Activated naive CD4-positive, alpha-beta T cell treated with anti-CD3 and anti-CD28 coated beads, Interleukin-2, amount 50 U/mL, for 16 hours (primary cell): ENCODE data around the gene ZNF280A.

Experiments
- DNase-seq: peaks from one replicate; pipeline ENCODE4 v3.0.0-alpha.2; 2020

The ZNF280A gene

DNA sequence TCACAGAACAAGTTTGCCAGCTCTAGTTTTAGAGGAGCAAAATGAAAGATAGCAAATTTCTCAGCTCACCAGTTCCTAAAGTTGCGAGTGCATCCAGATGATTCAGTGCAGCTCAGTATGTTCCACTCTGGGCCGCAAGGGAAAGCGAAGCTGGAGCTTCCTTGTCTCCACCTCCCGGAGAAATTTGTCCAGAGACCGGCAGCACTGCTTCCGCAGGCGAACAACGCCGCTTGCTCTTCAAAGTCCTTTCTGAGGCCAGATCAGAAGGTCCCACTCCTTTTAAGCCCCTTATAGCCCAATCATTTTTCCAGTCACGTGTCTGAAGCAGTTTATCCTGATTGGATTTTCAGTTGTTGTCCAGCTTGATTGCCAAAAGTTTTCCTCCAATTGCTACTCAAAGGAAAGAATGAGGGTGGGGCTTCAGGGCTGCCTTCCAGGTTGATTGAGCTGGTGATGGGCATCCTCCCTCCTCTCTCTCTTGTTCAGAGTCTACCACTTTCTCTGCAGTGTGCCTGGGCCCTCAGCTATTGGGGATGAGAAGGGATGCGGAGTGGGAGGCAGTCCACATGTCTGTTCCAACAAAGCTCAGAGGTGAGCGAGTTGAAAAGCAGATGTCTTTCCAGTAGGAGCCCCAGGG lies at the start of gene ZNF280A:
TSS of gene ZNF280A (minus strand) at position 251 of the 637 bp plus-strand sequence. CDS start 4,640 bp downstream, outside the sequence.
- DNase-seq, result no peak

- DNase-seq, result no peak
These were observed 49.1 kb upstream of the ZNF280A start for GRCh38 chr22:22569218-22569617.

DNA sequence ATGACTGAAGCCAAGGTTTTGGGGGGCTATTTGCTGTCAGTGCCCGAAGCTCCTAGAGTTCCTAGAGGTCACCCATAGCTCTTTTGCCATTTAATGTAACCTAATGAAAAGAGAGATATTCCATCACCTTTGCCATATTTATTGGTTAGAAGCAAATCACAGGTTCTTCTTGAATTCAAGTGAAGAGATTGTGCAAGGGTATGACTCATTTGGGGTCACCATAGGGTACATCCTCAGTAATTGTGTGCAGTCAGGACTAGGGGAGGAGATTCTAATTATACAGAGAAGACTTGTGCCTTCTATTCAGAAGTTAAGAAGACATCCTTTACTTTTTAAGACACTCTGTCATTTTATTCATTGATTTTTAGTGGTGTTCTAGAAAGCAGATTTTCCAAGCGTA lies 45.9 kb upstream of the ZNF280A start:
- DNase-seq, result no peak

- DNase-seq, result peak; percentile 73
These were observed 39.0 kb upstream of the ZNF280A start, which contains the start of gene PRAME for GRCh38 chr22:22558972-22559603. PRAME (minus strand) TSS chr22:22559265; CDS start chr22:22556832, 2,433 bp downstream.

DNA sequence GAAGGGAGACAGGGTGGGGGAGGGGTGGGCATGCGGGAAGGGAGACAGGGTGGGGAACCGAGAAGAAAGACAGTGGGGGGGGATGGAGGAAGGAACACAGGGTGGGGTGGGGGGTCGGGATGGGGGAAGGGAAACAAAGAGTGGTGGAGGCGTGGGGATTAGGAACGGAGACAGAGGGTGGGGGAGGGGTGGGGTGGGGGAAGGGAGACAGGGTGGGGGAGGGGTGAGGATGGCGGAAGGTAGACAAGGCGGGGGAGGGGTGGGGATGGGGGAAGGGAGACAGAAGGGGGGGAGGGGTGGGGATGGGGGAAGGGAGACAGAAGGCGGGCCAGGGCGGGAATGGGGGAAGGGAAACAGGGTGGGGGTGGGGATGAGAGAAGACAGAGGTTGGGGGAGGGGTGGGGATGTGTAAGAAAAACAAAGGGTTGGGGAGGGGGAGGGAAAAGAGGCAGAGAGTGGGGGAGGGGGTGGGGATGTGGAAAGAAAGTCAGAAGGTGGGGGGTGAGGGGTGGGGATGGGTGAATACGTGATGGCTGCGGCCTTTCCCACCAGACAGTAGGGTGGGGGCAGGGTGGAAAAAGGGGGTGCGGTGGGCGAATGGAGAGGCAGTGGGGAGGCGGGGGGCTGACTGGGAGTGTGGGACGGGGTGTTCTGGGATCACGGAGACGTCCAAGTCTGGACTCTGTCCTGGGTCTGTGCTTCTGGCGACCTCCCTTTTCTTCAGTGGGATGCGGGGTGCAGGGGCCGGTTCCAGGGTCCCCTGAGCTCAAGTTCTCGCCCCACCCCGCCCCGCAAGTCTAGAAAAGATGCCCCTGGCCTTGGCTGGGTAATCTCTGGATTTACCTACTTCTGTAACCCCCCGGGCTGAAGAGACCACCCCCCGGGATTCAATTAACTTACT lies 38.3 kb upstream of the ZNF280A start:
- no peak for DNase-seq

DNA sequence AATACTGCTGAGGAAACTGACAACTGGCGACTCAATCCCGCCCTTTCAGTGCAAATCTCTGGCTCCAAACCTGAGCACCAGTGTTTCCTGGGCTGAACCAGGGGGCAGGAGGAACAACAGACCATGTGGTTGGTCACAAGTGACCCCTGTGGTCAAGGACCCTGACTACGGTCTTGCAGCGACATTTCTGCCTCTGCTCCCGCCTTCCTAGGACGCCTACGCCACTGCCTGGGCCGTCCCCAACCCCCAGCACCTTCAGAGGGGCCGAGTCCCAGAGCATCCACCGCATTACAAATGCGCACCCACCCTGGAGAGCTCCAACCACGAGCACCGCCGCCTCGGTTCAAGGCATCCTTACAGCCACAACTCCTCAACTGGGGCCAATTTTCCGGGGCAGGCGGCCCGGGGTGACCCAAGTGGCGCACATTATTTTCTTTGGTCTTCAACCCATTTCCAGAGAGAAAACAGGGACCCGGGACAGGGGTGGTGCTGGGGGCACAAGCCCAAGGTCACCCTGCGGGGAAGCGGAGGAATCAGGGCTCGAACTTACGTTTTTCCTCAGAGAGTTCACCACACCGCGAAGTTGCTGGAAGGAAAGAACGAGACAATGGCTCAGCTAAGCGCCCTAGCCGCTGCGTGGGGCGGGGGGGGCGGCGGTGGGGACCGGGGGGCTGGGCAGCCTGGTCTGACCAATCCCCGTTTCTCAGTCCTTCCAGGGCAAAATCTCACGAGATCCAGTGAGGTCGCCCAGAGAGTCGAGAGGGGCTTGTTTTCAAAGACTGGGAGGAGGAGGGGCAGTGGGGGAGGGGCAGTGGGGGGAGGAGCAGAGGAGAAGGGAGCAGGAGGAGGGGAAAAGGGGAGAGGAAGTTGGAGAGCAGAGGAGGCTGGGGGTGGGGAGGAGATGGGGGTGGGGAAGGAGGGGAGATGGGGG lies 37.2 kb upstream of the ZNF280A start:
- DNase-seq, result no peak

- no peak for DNase-seq
These were observed 36.5 kb upstream of the ZNF280A start for GRCh38 chr22:22556578-22556977.

DNA sequence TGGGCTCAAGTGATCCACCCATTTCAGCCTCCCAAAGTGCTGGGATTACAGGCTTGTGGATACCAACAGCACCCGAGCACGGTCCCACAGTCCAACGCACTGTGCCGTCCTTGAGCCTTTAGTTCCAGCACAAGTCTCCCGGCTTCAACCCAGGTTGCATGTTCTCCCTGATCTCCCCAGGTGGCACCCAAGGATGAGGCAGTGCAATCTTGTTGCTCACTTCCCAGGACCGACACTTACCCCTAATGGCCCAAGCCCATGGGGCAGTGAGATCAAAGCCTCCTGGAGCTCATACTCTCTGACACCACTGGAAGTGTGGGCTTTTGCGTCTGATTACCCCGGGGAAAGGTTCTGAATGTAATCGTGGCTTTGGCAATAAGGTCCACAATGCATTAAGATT lies 35.5 kb upstream of the ZNF280A start:
- no peak for DNase-seq

GRCh38 chr22:22554587-22555284 lies 34.7 kb upstream of the ZNF280A start:
- DNase-seq, result no peak

DNA sequence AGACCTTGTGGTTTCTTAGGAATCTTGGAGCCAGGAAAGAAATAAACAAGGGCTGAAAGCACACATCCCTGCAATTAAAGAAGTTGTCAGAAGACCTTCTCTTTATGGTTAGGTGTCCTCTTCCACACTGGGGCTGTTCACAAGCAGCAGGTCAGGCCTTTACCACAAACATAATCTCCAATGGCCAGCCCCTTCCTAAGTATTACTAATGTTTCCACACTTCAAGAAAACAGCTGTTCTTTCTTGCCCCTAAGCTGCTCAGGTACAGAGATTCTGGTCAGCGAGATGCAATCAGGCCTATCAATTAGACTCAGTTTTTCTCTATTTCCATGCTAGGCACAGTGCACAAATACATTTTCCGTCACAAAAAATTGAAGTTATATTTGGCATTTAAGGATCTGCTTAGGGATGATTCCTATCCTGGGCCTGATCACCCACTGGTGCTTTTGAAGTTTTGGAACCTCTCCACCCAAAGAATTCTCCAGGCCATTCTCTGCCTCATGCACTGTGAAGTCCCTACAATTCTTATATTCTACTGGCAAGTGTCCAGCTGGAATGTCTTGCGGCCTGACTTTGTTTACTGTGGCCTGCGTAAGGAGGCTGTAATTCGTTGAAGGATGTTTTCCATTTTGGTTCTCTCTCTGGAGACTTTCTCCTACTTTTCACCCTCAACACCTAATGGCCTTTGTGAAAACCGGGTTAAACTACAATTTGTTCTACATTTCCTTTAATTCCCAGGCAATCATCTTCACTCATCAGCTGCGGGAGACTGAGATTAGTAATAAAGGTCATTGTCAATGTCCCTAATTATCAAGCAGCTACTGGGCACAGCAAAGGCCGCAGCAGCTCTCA lies 33.9 kb upstream of the ZNF280A start:
- no peak for DNase-seq

- no peak for DNase-seq
These were observed 33.1 kb upstream of the ZNF280A start for GRCh38 chr22:22553141-22553540.

- DNase-seq, result no peak
These were observed 32.6 kb upstream of the ZNF280A start for GRCh38 chr22:22552630-22553029.

- DNase-seq, result no peak
These were observed 30.8 kb upstream of the ZNF280A start for GRCh38 chr22:22550789-22551434.

GRCh38 chr22:22548910-22549309 lies 28.8 kb upstream of the ZNF280A start:
- DNase-seq, result no peak

- DNase-seq, result no peak
These were observed 28.2 kb upstream of the ZNF280A start for GRCh38 chr22:22548317-22548716.

- no peak for DNase-seq
These were observed 27.7 kb upstream of the ZNF280A start for GRCh38 chr22:22547692-22548300.

DNA sequence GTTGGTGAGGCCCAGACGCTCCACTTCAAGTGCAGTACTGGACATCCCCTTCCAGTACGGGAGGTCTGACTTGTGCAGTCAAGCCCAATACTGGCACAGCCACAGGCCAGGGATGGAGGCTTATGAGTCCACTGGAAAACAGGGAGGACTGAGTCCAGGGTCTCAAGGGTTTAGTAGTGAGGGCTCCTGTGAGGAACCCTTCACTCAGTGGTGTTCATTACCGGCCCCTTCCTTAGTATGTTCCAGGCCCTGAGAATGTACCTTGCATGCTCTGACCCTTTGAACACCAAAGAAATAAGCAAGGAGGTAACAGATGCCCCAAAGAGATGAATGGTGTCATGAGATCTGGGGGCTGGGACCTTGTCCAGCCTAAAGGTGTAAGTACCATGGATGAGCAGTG lies 27.2 kb upstream of the ZNF280A start:
- no peak for DNase-seq

DNA sequence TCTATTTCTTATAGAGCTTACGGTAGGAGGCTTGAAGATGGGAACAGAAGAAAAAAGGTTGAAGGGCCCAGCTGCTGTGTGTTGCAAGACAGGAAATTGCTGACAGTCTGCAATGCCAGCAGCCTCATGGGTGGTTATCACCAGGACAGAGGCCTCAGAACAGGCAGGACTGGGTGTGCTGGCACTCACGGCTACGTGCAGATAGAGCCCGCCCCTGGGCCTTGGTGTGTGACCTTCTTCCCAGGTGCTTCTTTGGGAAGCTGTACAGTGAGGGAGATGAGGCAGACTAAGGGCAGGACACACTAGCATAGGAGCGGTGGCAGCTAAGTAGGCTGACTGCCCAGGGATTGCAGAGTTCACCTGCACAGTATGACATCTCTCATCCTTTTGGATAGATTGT lies 26.4 kb upstream of the ZNF280A start:
- no peak for DNase-seq

DNA sequence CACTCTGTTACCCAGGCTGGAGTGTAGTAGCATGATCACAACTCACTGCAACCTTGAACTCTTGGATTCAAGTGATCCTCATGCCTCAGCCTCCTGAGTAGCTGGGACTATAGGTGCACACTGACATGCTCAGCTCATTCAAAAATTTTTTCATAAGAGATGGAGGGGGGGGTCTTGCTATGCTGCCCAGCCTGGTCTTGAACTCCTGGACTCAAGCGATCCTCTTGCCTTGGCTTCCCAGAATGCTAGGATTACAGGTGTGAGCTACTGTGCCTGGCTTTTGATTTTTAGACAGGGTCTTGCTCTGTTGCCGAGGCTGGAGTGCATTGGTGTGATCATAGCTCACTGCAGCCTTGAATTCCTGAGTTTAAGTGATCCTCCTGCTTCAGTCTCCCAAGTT lies 25.0 kb upstream of the ZNF280A start:
- DNase-seq, result no peak
